NCI-H345 (cell line): ENCODE results near the gene PXDC1.
"Not testable (repeated sequence)": the region's sequence is repeated elsewhere in the genome, so short reads cannot be mapped to it uniquely, and the experiment has no call there.

Experiments
- DNase-seq: peaks from one replicate; lab custom pipeline; 2025; lab: John Stamatoyannopoulos, UW

PXDC1 gene

GRCh38 chr6:3708540-3708939 is 43.0 kb downstream of the PXDC1 start:
- no peak for DNase-seq

GRCh38 chr6:3707751-3708412 is 43.6 kb downstream of the PXDC1 start:
- DNase-seq: no peak

GRCh38 chr6:3707024-3707423 is 44.5 kb downstream of the PXDC1 start:
- no peak for DNase-seq

GRCh38 chr6:3706547-3706946 is 45.0 kb downstream of the PXDC1 start:
- no peak for DNase-seq

GRCh38 chr6:3701631-3702030 is 49.9 kb downstream of the PXDC1 start:
- DNase-seq: no peak

- no peak for DNase-seq
Measured at GRCh38 chr6:3699231-3699630, 52.3 kb downstream of the PXDC1 start.

GRCh38 chr6:3698021-3698420 is 53.5 kb downstream of the PXDC1 start:
- DNase-seq: no peak

GRCh38 chr6:3697609-3698008 is 53.9 kb downstream of the PXDC1 start:
- no peak for DNase-seq

GRCh38 chr6:3696525-3697088 is 54.9 kb downstream of the PXDC1 start:
- no peak for DNase-seq

GRCh38 chr6:3695065-3695817 is 56.3 kb downstream of the PXDC1 start:
- no peak for DNase-seq

- DNase-seq: no peak
Measured at GRCh38 chr6:3693831-3694230, 57.7 kb downstream of the PXDC1 start.

- DNase-seq: no peak
Measured at GRCh38 chr6:3690506-3690905, 61.0 kb downstream of the PXDC1 start.

- no peak for DNase-seq
Measured at GRCh38 chr6:3687847-3688246, 63.7 kb downstream of the PXDC1 start.

- no peak for DNase-seq
Measured at GRCh38 chr6:3683331-3683730, 68.2 kb downstream of the PXDC1 start.

GRCh38 chr6:3678946-3679345 is 72.6 kb downstream of the PXDC1 start:
- no peak for DNase-seq

- not testable (repeated sequence) for DNase-seq
Measured at GRCh38 chr6:3677751-3678150, 73.8 kb downstream of the PXDC1 start.

GRCh38 chr6:3677351-3677750 is 74.2 kb downstream of the PXDC1 start:
- not testable (repeated sequence) for DNase-seq
